Tibial artery (tissue), 4 donors: ENCODE results near the gene ATF6.
A peak's percentile ranks its signal among the peaks of the same experiment; 100 is the strongest.

Source experiments
- DNase-seq, 2 donors: peaks; one replicate each; pipeline ENCODE4 v3.0.0-alpha.2; 2019
- H3K27ac ChIP-seq, 2 donors: fragments of 200-600 bp; sonication (generic) in 1 of 2; 1 replicate in 1 of 2; 2 replicates in 1 of 2; pipeline ENCODE4 v1.5.1; 2018 to 2019; ENCODE audit warnings: mild to moderate bottlenecking in 1 of 2
- H3K27me3 ChIP-seq, 2 donors: fragments of 200-600 bp; sonication (generic) in 1 of 2; one replicate each; pipeline versions ENCODE4 v1.5.1 to v1.6.0; 2016 to 2019
- H3K36me3 ChIP-seq, 3 donors: fragments of 200-600 bp; sonication (generic) in 2 of 3; one replicate each; pipeline ENCODE4 v1.5.1; 2016 to 2019; ENCODE audit warnings: mild to moderate bottlenecking in 2 of 3
- H3K4me1 ChIP-seq, 4 donors: fragments of 200-600 bp; sonication (generic) in 2 of 4; 1 replicate in 3 of 4; 2 replicates in 1 of 4; pipeline ENCODE4 v1.5.1; 2016 to 2019
- H3K4me3 ChIP-seq, 2 donors: fragments of 200-600 bp; sonication (generic) in 1 of 2; 1 replicate in 1 of 2; 2 replicates in 1 of 2; pipeline ENCODE4 v1.5.1; 2018 to 2019; ENCODE audit warnings: mild to moderate bottlenecking in 2 of 2
- H3K9me3 ChIP-seq, 3 donors: fragments of 200-600 bp; sonication (generic) in 1 of 3; one replicate each; pipeline ENCODE4 v1.5.1; 2016 to 2019
- CTCF ChIP-seq, 2 experiments: fragments of 200-600 bp in 1 of 2; fragments of 450-650 bp in 1 of 2; IDR thresholded peaks; one replicate each; pipeline ENCODE4 v1.5.1; 2017 to 2019; ENCODE audit warnings: antibody characterized with exemption in 2 of 2, mild to moderate bottlenecking in 1 of 2, moderate library complexity in 1 of 2
- intact Hi-C: fragments of 100-400 bp; cut with DNase I; formaldehyde crosslinking; loops from one replicate; pipeline ENCODE4 v1.15.0; 2023; ENCODE audit warnings: low total_unique reads

The ATF6 gene

GRCh38 chr1:161994175-161994668 lies 228.1 kb downstream of the ATF6 start:
- DNase-seq = peak; percentile 62 to 86
- peaks cover 0 to 20% (median 0%) of the 10 kb centered on the region in 4 donors for H3K4me1 ChIP-seq
- TF ChIP-seq CTCF (IDR thresholded peaks at IDR 0.05) = no peak
- H3K27ac ChIP-seq = peak overlapping the region in 1 of 2 donors; percentile 28
- intact Hi-C loops = no loop called here
- H3K27me3 ChIP-seq = no peaks in the 10 kb centered on the region
- no peaks in the 10 kb centered on the region for H3K9me3 ChIP-seq
- peaks cover 44 to 70% (median 59%) of the 10 kb centered on the region in 3 donors for H3K36me3 ChIP-seq
- H3K4me3 ChIP-seq = no peak overlapping the region

DNA sequence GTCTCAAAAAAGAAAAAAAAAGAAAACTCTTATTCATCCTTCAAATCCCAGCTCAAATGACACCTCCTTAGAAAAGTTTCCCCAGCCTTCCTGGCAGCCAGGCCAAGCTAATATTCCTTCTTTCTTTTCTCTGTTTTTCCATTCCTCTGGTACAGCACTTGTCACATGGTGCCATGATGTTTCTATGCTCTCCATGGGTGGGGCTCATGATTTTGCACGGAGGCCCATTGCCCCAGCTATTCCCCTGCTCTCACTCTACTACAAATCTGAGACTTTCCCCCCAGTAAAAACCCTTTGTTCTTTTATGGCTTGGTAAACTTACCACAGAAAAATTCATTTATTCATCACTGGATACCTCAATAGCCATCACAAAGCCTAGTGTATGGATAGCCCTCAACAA lies 231.0 kb downstream of the ATF6 start:
- no peak overlapping the region for H3K4me3 ChIP-seq
- peaks cover 0 to 23% (median 0%) of the 10 kb centered on the region in 4 donors for H3K4me1 ChIP-seq
- TF ChIP-seq CTCF (IDR thresholded peaks at IDR 0.05) = no peak
- peaks cover 46 to 70% (median 64%) of the 10 kb centered on the region in 3 donors for H3K36me3 ChIP-seq
- intact Hi-C loops = loop anchor here (2.0 kb wide), 1 partner anchor 72 kb away; no protein-coding TSS in a partner anchor
- no peak for DNase-seq
- no peaks in the 10 kb centered on the region for H3K9me3 ChIP-seq
- H3K27ac ChIP-seq = no peak overlapping the region
- H3K27me3 ChIP-seq = no peaks in the 10 kb centered on the region

DNA sequence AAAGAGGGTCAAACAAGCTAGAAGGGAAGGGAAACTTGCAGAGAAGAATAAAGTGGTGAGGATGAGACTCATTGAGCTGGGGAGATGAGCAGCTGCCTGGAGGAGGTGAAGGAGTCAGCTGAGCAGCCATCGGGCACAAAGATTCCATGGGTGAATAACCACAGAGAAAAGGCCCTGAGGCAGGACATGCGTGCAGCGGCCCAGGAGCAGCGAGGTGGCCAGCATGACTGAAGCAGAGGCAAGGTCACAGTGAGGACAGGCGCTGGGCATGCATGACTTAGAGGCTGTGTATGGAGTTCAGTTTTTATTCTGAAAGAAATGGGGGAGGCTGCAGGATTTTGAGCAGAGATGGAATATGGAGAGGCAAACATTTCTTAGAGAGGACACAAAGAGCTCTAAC lies 232.7 kb downstream of the ATF6 start:
- H3K4me1 ChIP-seq = peaks cover 0 to 35% (median 12%) of the 10 kb centered on the region in 4 donors
- no peak overlapping the region for H3K4me3 ChIP-seq
- no peak overlapping the region for H3K27ac ChIP-seq
- no peaks in the 10 kb centered on the region for H3K9me3 ChIP-seq
- no peaks in the 10 kb centered on the region for H3K27me3 ChIP-seq
- no peak for DNase-seq
- H3K36me3 ChIP-seq = peaks cover 32 to 53% (median 52%) of the 10 kb centered on the region in 3 donors
- TF ChIP-seq CTCF (IDR thresholded peaks at IDR 0.05) = no peak
- intact Hi-C loops = no loop called here

- no peak for TF ChIP-seq CTCF (IDR thresholded peaks at IDR 0.05)
- Histone ChIP-seq H3K27me3 (no peaks in the 10 kb centered on the region), H3K36me3 (peaks cover 32 to 52% (median 50%) of the 10 kb centered on the region in 3 donors), H3K4me1 (peaks cover 0 to 34% (median 16%) of the 10 kb centered on the region in 4 donors), H3K27ac (no peak overlapping the region), H3K9me3 (no peaks in the 10 kb centered on the region), H3K4me3 (no peak overlapping the region)
- intact Hi-C loops = no loop called here
- DNase-seq = no peak
Measured at GRCh38 chr1:161999301-162000052, 233.4 kb downstream of the ATF6 start.

DNA sequence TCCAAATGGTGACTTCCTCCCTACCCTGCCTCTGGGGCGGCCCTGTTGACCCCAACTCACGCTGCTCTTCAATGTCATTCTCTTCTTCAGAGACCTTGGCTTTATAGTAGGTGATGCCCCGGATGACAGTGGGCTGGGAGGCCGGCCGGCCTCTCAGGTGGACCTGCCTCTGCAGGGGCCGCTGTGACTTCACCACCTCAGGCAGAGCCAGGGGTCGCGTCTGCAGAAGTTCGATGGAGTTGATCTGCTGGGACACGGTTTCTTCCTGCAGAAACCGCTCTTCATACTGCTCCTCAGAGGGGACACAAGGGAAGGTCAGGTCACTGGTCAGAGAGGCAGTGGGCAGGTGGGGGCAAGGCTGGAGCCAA lies 233.9 kb downstream of the ATF6 start:
- Histone ChIP-seq H3K4me3 (no peak overlapping the region), H3K36me3 (peaks cover 32 to 52% (median 50%) of the 10 kb centered on the region in 3 donors), H3K4me1 (peaks cover 0 to 34% (median 16%) of the 10 kb centered on the region in 4 donors), H3K27ac (no peak overlapping the region), H3K9me3 (no peaks in the 10 kb centered on the region), H3K27me3 (no peaks in the 10 kb centered on the region)
- intact Hi-C loops = no loop called here
- no peak for TF ChIP-seq CTCF (IDR thresholded peaks at IDR 0.05)
- no peak for DNase-seq
